ENCODE measurements around the gene FTCD. TPM values are rescaled to one million over a fixed set of nuclear protein-coding genes. Genes with fewer than 3 reads are reported as not detected.

The FTCD gene
- total RNA-seq, 1 donor: 0.36 TPM

DNA sequence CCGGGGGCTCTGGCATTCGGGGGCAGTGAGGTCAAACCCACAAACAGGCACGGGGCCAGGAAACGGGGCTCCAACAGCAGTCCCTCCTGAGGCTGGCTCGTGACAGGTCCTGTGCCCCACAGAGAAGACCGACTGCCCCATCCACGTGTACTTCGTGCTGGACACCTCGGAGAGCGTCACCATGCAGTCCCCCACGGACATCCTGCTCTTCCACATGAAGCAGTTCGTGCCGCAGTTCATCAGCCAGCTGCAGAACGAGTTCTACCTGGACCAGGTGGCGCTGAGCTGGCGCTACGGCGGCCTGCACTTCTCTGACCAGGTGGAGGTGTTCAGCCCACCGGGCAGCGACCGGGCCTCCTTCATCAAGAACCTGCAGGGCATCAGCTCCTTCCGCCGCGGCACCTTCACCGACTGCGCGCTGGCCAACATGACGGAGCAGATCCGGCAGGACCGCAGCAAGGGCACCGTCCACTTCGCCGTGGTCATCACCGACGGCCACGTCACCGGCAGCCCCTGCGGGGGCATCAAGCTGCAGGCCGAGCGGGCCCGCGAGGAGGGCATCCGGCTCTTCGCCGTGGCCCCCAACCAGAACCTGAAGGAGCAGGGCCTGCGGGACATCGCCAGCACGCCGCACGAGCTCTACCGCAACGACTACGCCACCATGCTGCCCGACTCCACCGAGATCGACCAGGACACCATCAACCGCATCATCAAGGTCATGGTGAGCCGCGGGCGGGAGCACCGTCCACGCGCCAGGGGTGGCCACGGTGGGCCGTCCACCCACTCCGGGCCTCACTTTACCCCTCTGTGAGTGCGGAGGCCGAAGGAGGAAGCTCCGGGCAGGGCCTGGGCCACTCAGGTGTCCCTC, 43.3 kb downstream of the FTCD start:
- Histone ChIP-seq H2AFZ (ENCODE audit: low read length) (no peak overlapping the region), H3K9me3 (ENCODE audit: low read depth, low read length) (peaks cover 2% of the 10 kb centered on the region), H3K27me3 (ENCODE audit: insufficient read depth, low read length) (no peaks in the 10 kb centered on the region), H3K4me1 (ENCODE audit: insufficient read depth, low read length) (no peaks in the 10 kb centered on the region), H3K36me3 (ENCODE audit: insufficient read depth, low read length) (peaks cover 92% of the 10 kb centered on the region), H3K4me2 (ENCODE audit: insufficient read depth, low read length) (no peak overlapping the region), H4K20me1 (ENCODE audit: insufficient read depth, low read length) (peaks cover 56% of the 10 kb centered on the region), H3K4me3 (ENCODE audit: insufficient read depth, low read length) (no peak overlapping the region), H3K79me2 (ENCODE audit: insufficient read depth, low read length) (peaks cover 94% of the 10 kb centered on the region), H3K27ac (ENCODE audit: low read depth, low read length) (no peak overlapping the region)
- TF ChIP-seq CTCF (IDR thresholded peaks at IDR 0.05; ENCODE audit: extremely low read depth, low read depth, low read length): no peak
- DNase-seq (ENCODE audit: insufficient read length, low spot score, missing footprints): peak; percentile 80

DNA sequence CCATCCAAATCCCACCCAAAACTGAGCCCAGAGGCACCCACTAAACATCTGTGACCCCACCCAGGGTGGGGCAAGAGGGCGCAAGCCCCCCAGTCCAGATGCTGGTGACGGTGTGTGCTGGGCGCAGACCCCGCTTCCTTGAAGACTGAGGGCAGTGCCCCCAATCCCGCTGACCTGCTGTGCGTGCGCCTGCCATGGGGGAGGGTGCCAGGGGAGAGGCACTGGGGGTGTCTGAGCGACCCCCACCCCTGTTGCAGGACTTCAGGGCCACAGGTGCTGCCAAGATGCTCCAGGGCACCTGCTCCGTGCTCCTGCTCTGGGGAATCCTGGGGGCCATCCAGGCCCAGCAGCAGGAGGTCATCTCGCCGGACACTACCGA, 44.2 kb downstream of the FTCD start:
- Histone ChIP-seq H3K9me3 (ENCODE audit: low read depth, low read length) (peaks cover 2% of the 10 kb centered on the region), H3K4me3 (ENCODE audit: insufficient read depth, low read length) (no peak overlapping the region), H4K20me1 (ENCODE audit: insufficient read depth, low read length) (peaks cover 59% of the 10 kb centered on the region), H3K36me3 (ENCODE audit: insufficient read depth, low read length) (peaks cover 85% of the 10 kb centered on the region), H3K27me3 (ENCODE audit: insufficient read depth, low read length) (no peaks in the 10 kb centered on the region), H3K79me2 (ENCODE audit: insufficient read depth, low read length) (peaks cover 94% of the 10 kb centered on the region), H3K4me2 (ENCODE audit: insufficient read depth, low read length) (no peak overlapping the region), H3K4me1 (ENCODE audit: insufficient read depth, low read length) (peaks cover 5% of the 10 kb centered on the region), H3K27ac (ENCODE audit: low read depth, low read length) (peak overlapping the region; percentile 48), H2AFZ (ENCODE audit: low read length) (no peak overlapping the region)
- peak; percentile 66 for DNase-seq (ENCODE audit: insufficient read length, low spot score, missing footprints)
- no peak for TF ChIP-seq CTCF (IDR thresholded peaks at IDR 0.05; ENCODE audit: extremely low read depth, low read depth, low read length)

- no peak for TF ChIP-seq CTCF (IDR thresholded peaks at IDR 0.05; ENCODE audit: extremely low read depth, low read depth, low read length)
- H3K27me3 ChIP-seq (ENCODE audit: insufficient read depth, low read length): no peaks in the 10 kb centered on the region
- no peak overlapping the region for H3K4me3 ChIP-seq (ENCODE audit: insufficient read depth, low read length)
- peaks cover 94% of the 10 kb centered on the region for H3K79me2 ChIP-seq (ENCODE audit: insufficient read depth, low read length)
- H3K4me1 ChIP-seq (ENCODE audit: insufficient read depth, low read length): peaks cover 5% of the 10 kb centered on the region
- H3K27ac ChIP-seq (ENCODE audit: low read depth, low read length): peak overlapping the region; percentile 48
- peaks cover 83% of the 10 kb centered on the region for H3K36me3 ChIP-seq (ENCODE audit: insufficient read depth, low read length)
- no peak overlapping the region for H2AFZ ChIP-seq (ENCODE audit: low read length)
- H4K20me1 ChIP-seq (ENCODE audit: insufficient read depth, low read length): peaks cover 64% of the 10 kb centered on the region
- H3K4me2 ChIP-seq (ENCODE audit: insufficient read depth, low read length): no peak overlapping the region
- peak; percentile 85 for DNase-seq (ENCODE audit: insufficient read length, low spot score, missing footprints)
- peaks cover 2% of the 10 kb centered on the region for H3K9me3 ChIP-seq (ENCODE audit: low read depth, low read length)
These were observed 44.7 kb downstream of the FTCD start for GRCh38 chr21:46110499-46111192.
